ENCODE results near the gene PFAS.
"Not testable (repeated sequence)": the region's sequence is repeated elsewhere in the genome, so short reads cannot be mapped to it uniquely, and the experiment has no call there.

Gene PFAS

GRCh38 chr17:8248751-8249607 lies at the start of gene PFAS:
PFAS (plus strand) TSS chr17:8249289; CDS start chr17:8253938, 4,649 bp downstream.
- peak; percentile 77 for DNase-seq

GRCh38 chr17:8204761-8205555 lies 44.1 kb upstream of the PFAS start:
- DNase-seq = no peak

- no peak for DNase-seq
Measured at GRCh38 chr17:8206536-8206935, 42.6 kb upstream of the PFAS start.

- peak; percentile 87 for DNase-seq
Measured at GRCh38 chr17:8209907-8210760, 39.0 kb upstream of the PFAS start, which contains the start of gene AURKB. AURKB (minus strand) TSS chr17:8210575; CDS start chr17:8210224, 351 bp downstream.

- no peak for DNase-seq
Measured at GRCh38 chr17:8210761-8211458, 38.2 kb upstream of the PFAS start.

GRCh38 chr17:8212312-8213180 lies 36.5 kb upstream of the PFAS start:
- no peak for DNase-seq

GRCh38 chr17:8214000-8214399 lies 35.1 kb upstream of the PFAS start:
- not testable (repeated sequence) for DNase-seq

GRCh38 chr17:8220783-8221662 lies 28.1 kb upstream of the PFAS start:
- DNase-seq = peak; percentile 68

GRCh38 chr17:8221663-8222379 lies 27.3 kb upstream of the PFAS start:
- DNase-seq = peak; percentile 59

- no peak for DNase-seq
Measured at GRCh38 chr17:8222380-8222629, 26.8 kb upstream of the PFAS start.

- peak; percentile 68 for DNase-seq
Measured at GRCh38 chr17:8222630-8223355, 26.3 kb upstream of the PFAS start.

GRCh38 chr17:8223356-8224126 lies 25.5 kb upstream of the PFAS start:
- DNase-seq = peak; percentile 10

- DNase-seq = no peak
Measured at GRCh38 chr17:8224891-8225812, 23.9 kb upstream of the PFAS start.

GRCh38 chr17:8225813-8226535 lies 23.1 kb upstream of the PFAS start:
- no peak for DNase-seq

GRCh38 chr17:8226536-8227237 lies 22.4 kb upstream of the PFAS start:
- no peak for DNase-seq

- no peak for DNase-seq
Measured at GRCh38 chr17:8227238-8227581, 21.9 kb upstream of the PFAS start.

Data from COR-L47 (cell line).